H1 (cell line): ENCODE results near the gene DNAJC6. TPM values are rescaled to one million over a fixed set of nuclear protein-coding genes. Genes with fewer than 3 reads are reported as not detected.

Experiments
- CTCF ChIA-PET: fragments of 300-600 bp; sonication (Branson Sonifier 250); formaldehyde crosslinking; loops from one replicate; lab custom pipeline; 2021; ENCODE audit not compliant: partially characterized antibody; lab: Charles Lee
- POLR2A ChIA-PET: fragments of 300-600 bp; sonication (Branson Sonifier 250); formaldehyde crosslinking; loops from one replicate; lab custom pipeline; 2021; ENCODE audit warnings: inconsistent platforms; ENCODE audit not compliant: partially characterized antibody; lab: Charles Lee
- DNase-seq, 2 experiments: peaks; one replicate each; pipeline versions ENCODE4 v3.0.0 to v3.0.0-alpha.2; 2010 to 2022; ENCODE audit warnings: low spot score in 2 of 2, low read depth in 1 of 2, mixed read lengths in 1 of 2
- FAIRE-seq: peaks from 2 replicates; lab custom pipeline; 2011; peaks lifted over from hg19 to GRCh38; lab: Jason Lieb, UNC
- H2AFZ ChIP-seq: 2 replicates; pipeline ENCODE4 v1.8.1; 2012; ENCODE audit warnings: low read length, inconsistent platforms
- H2AK5ac ChIP-seq: 2 replicates; pipeline ENCODE4 v1.6.1; 2013; ENCODE audit warnings: low read depth, low read length
- H2BK120ac ChIP-seq: replicated peaks from 2 replicates; pipeline ENCODE3; 2013; ENCODE audit warnings: low read depth, low read length, inconsistent platforms
- H2BK12ac ChIP-seq: 2 replicates; pipeline ENCODE4 v1.6.1; 2013; ENCODE audit warnings: low read depth, low read length
- H2BK15ac ChIP-seq: 2 replicates; pipeline ENCODE4 v1.6.1; 2013; ENCODE audit warnings: low read length
- H2BK20ac ChIP-seq: 2 replicates; pipeline ENCODE4 v1.6.1; 2013; ENCODE audit warnings: low read length
- H2BK5ac ChIP-seq: 2 replicates; pipeline ENCODE4 v1.6.1; 2013; ENCODE audit warnings: low read depth, low read length
- H3K14ac ChIP-seq: 2 replicates; pipeline ENCODE4 v1.6.1; 2013; ENCODE audit warnings: inconsistent platforms; ENCODE audit not compliant: insufficient read length
- H3K18ac ChIP-seq: 2 replicates; pipeline ENCODE4 v1.6.1; 2013; ENCODE audit warnings: low read length; ENCODE audit errors: extremely low read depth
- H3K23ac ChIP-seq: 2 replicates; pipeline ENCODE4 v1.6.1; 2013; ENCODE audit warnings: inconsistent platforms; ENCODE audit not compliant: insufficient read length
- H3K23me2 ChIP-seq: 2 replicates; pipeline ENCODE4 v1.6.1; 2013; ENCODE audit warnings: low read depth, low read length
- H3K27ac ChIP-seq: 2 replicates; pipeline ENCODE4 v1.6.1; 2011; ENCODE audit warnings: low read depth, low read length, inconsistent platforms
- H3K27me3 ChIP-seq, 4 experiments: replicated peaks in 1 of 4; 1 replicate in 1 of 4; 2 replicates in 3 of 4; pipeline versions ENCODE4 v1.6.1 to v1.8.1; 2011 to 2013; ENCODE audit warnings: low read length in 3 of 4, mild to moderate bottlenecking in 3 of 4, inconsistent platforms in 2 of 4, mixed read lengths in 2 of 4, moderate library complexity in 1 of 4; ENCODE audit not compliant: control insufficient read depth in 3 of 4, insufficient read depth in 3 of 4; ENCODE audit errors: extremely low read depth in 1 of 4
- H3K36me3 ChIP-seq, 4 experiments: 2 replicates each; pipeline versions ENCODE4 v1.6.1 to v1.8.1; 2011 to 2013; ENCODE audit warnings: mild to moderate bottlenecking in 4 of 4, low read length in 3 of 4, moderate library complexity in 2 of 4, control low read depth in 1 of 4, inconsistent platforms in 1 of 4; ENCODE audit not compliant: insufficient read depth in 4 of 4, control insufficient read depth in 2 of 4
- H3K4ac ChIP-seq: replicated peaks from 2 replicates; pipeline ENCODE3; 2013; ENCODE audit warnings: low read length, low read depth, mixed read lengths, inconsistent platforms; ENCODE audit not compliant: insufficient read length
- H3K4me1 ChIP-seq, 4 experiments: replicated peaks in 1 of 4; 1 replicate in 1 of 4; 2 replicates in 3 of 4; pipeline versions ENCODE4 v1.6.1 to v1.8.1; 2011 to 2013; ENCODE audit warnings: low read length in 3 of 4, inconsistent platforms in 2 of 4, mixed read lengths in 1 of 4; ENCODE audit not compliant: insufficient read depth in 4 of 4, control insufficient read depth in 3 of 4
- H3K4me2 ChIP-seq, 2 experiments: 2 replicates each; pipeline versions ENCODE4 v1.6.1 to v1.8.1; 2011 to 2013; ENCODE audit warnings: low read depth in 2 of 2, low read length in 2 of 2, control low read depth in 1 of 2, inconsistent platforms in 1 of 2, mild to moderate bottlenecking in 1 of 2; ENCODE audit not compliant: insufficient read depth in 1 of 2
- H3K4me3 ChIP-seq, 4 experiments: fragments of 200-600, 300-600 bp in 1 of 4; sonication (generic), shearing (Covaris generic), sonication (Bioruptor Twin) in 1 of 4; 2 replicates each; pipeline versions ENCODE4 v1.5.1 to v1.8.1; 2011 to 2016; ENCODE audit warnings: low read length in 4 of 4, low read depth in 3 of 4, control low read depth in 2 of 4, inconsistent platforms in 2 of 4, mild to moderate bottlenecking in 2 of 4, mixed read lengths in 1 of 4, moderate library complexity in 1 of 4; ENCODE audit not compliant: insufficient read depth in 2 of 4; ENCODE audit errors: extremely low read depth in 1 of 4
- H3K56ac ChIP-seq: replicated peaks from 2 replicates; pipeline ENCODE3; 2013; ENCODE audit warnings: low read depth, mild to moderate bottlenecking, mixed read lengths, low read length, inconsistent platforms; ENCODE audit not compliant: insufficient read length
- H3K79me1 ChIP-seq: 2 replicates; pipeline ENCODE4 v1.6.1; 2013; ENCODE audit warnings: low read depth, low read length, control low read depth
- H3K79me2 ChIP-seq, 2 experiments: 2 replicates each; pipeline versions ENCODE4 v1.6.1 to v1.8.1; 2012 to 2013; ENCODE audit warnings: low read length in 2 of 2, mild to moderate bottlenecking in 2 of 2, inconsistent platforms in 1 of 2; ENCODE audit not compliant: insufficient read depth in 2 of 2, control insufficient read depth in 1 of 2
- H3K9ac ChIP-seq, 4 experiments: replicated peaks in 1 of 4; 1 replicate in 1 of 4; 2 replicates in 3 of 4; pipeline versions ENCODE4 v1.6.1 to v1.8.1; 2011 to 2013; ENCODE audit warnings: low read depth in 3 of 4, low read length in 3 of 4, control low read depth in 2 of 4, mild to moderate bottlenecking in 2 of 4, moderate library complexity in 2 of 4, inconsistent platforms in 1 of 4; ENCODE audit errors: extremely low read depth in 1 of 4
- H3K9me3 ChIP-seq, 2 experiments: 2 replicates each; pipeline versions ENCODE4 v1.6.1 to v1.8.1; 2012 to 2013; ENCODE audit warnings: mild to moderate bottlenecking in 2 of 2, moderate library complexity in 2 of 2, control low read depth in 1 of 2, inconsistent platforms in 1 of 2, low read depth in 1 of 2, low read length in 1 of 2, mixed read lengths in 1 of 2; ENCODE audit not compliant: insufficient read depth in 2 of 2
- H4K20me1 ChIP-seq, 2 experiments: replicated peaks in 1 of 2; 2 replicates each; pipeline versions ENCODE3 to v1.8.1; 2011 to 2013; ENCODE audit warnings: inconsistent platforms in 2 of 2, low read length in 2 of 2, mild to moderate bottlenecking in 1 of 2; ENCODE audit not compliant: insufficient read depth in 2 of 2, control insufficient read depth in 1 of 2
- H4K5ac ChIP-seq: 2 replicates; pipeline ENCODE4 v1.6.1; 2013; ENCODE audit warnings: low read length, low read depth, mixed read lengths, inconsistent platforms; ENCODE audit not compliant: insufficient read length
- H4K8ac ChIP-seq: 2 replicates; pipeline ENCODE4 v1.8.0; 2013; ENCODE audit warnings: mild to moderate bottlenecking, moderate library complexity, low read length, inconsistent platforms; ENCODE audit not compliant: insufficient read depth; ENCODE audit errors: extremely low read depth
- H4K91ac ChIP-seq: replicated peaks from 2 replicates; pipeline ENCODE3; 2013; ENCODE audit warnings: low read length, mixed read lengths, inconsistent platforms; ENCODE audit not compliant: insufficient read length
- ASH2L ChIP-seq: fragments of 200-600, 300-600 bp; sonication (generic); IDR thresholded peaks from one replicate; pipeline ENCODE4 v1.7.1; 2017; ENCODE audit warnings: low read length
- CTCF ChIP-seq, 3 experiments: IDR thresholded peaks; 1 replicate in 2 of 3; 2 replicates in 1 of 3; pipeline versions ENCODE4 v1.5.1 to v1.6.1; 2011; ENCODE audit warnings: low read length in 3 of 3, mild to moderate bottlenecking in 3 of 3, inconsistent platforms in 2 of 3, low read depth in 1 of 3, moderate library complexity in 1 of 3; ENCODE audit not compliant: insufficient read depth in 1 of 3; ENCODE audit errors: control extremely low read depth in 1 of 3
- E2F6 ChIP-seq: IDR thresholded peaks from 2 replicates; pipeline ENCODE4 v1.6.1; 2012; ENCODE audit warnings: inconsistent platforms
- EGR1 ChIP-seq: IDR thresholded peaks from 2 replicates; pipeline ENCODE4 v1.6.1; 2011; ENCODE audit warnings: low read depth, low read length, borderline replicate concordance
- FOSL1 ChIP-seq: IDR thresholded peaks from 2 replicates; pipeline ENCODE4 v1.6.1; 2011; ENCODE audit warnings: mild to moderate bottlenecking, low read depth, low read length, moderate library complexity; ENCODE audit not compliant: insufficient read depth
- HDAC6 ChIP-seq: IDR thresholded peaks from one replicate; pipeline ENCODE4 v1.7.1; 2012; ENCODE audit warnings: low read depth, mild to moderate bottlenecking, inconsistent platforms, low read length, moderate library complexity
- JUND ChIP-seq: IDR thresholded peaks from 2 replicates; pipeline ENCODE4 v1.6.1; 2011; ENCODE audit warnings: mild to moderate bottlenecking, improper control_type of control experiment, low read length
- MAX ChIP-seq: IDR thresholded peaks from 2 replicates; pipeline ENCODE4 v1.6.1; 2012; ENCODE audit warnings: inconsistent platforms
- RNF2 ChIP-seq: fragments of 200-900, 300-1000 bp; sonication (generic); IDR thresholded peaks from 2 replicates; pipeline ENCODE4 v1.7.1; 2016; ENCODE audit warnings: borderline replicate concordance, low read depth, mild to moderate bottlenecking, antibody characterized with exemption, low read length; ENCODE audit not compliant: poor library complexity, severe bottlenecking; ENCODE audit errors: missing control alignments
- SP4 ChIP-seq: IDR thresholded peaks from 2 replicates; pipeline ENCODE4 v1.6.1; 2012; ENCODE audit warnings: low read length, inconsistent platforms
- TAF7 ChIP-seq: optimal IDR thresholded peaks from 2 replicates; pipeline ENCODE3; 2011; ENCODE audit warnings: low read depth, mild to moderate bottlenecking, inconsistent platforms, low read length, moderate library complexity, borderline replicate concordance
- TBP ChIP-seq: IDR thresholded peaks from 2 replicates; pipeline ENCODE4 v1.6.1; 2011; ENCODE audit warnings: low read depth, low read length, improper control_type of control experiment
- polyA plus RNA-seq, 7 experiments: library from polyadenylated mRNA; depleted of rRNA in 3 of 7; stranded (reverse) in 5 of 7; unstranded in 2 of 7; fragments of >200 nt in 5 of 7; fragments of 200-250 nt in 2 of 7; gene quantifications; 1 replicate in 5 of 7; 2 replicates in 1 of 7; 4 replicates in 1 of 7; pipeline versions ENCODE4 v1.2.1 to v1.2.3, GENCODE V29; 2011 to 2013; ENCODE audit warnings: missing spikeins in 2 of 7, mixed read lengths in 2 of 7
- total RNA-seq: library from RNA; stranded (reverse); fragmentation: NEBNext Ultra II Directional; extraction: Animal tissue kit (Norgen Biotek cat#: 25700); gene quantifications from 2 replicates; pipeline ENCODE4 v1.2.1, GENCODE V29; 2021

Gene DNAJC6
- total and polyA plus RNA-seq, 2 of the 8 experiments (the other 6 are each of a cell fraction or from before 2014, with no cell fraction given), result 1.6 to 3.0 TPM

GRCh38 chr1:65289449-65289848, 19.9 kb upstream of the DNAJC6 start:
- H2AFZ ChIP-seq, result no peak overlapping the region
- no peak overlapping the region for H3K27ac ChIP-seq
- no peak overlapping the region for H3K18ac ChIP-seq
- ChIA-PET CTCF (no interaction called here), POLR2A (no interaction called here)
- H2AK5ac ChIP-seq, result no peak overlapping the region
- H3K79me1 ChIP-seq, result no peaks in the 10 kb centered on the region
- H3K14ac ChIP-seq, result no peak overlapping the region
- no peaks in the 10 kb centered on the region for H3K9me3 ChIP-seq
- no peak overlapping the region for H3K4me2 ChIP-seq
- H2BK5ac ChIP-seq, result no peak overlapping the region
- H4K91ac ChIP-seq, result no peak overlapping the region
- no peak overlapping the region for H3K56ac ChIP-seq
- H3K36me3 ChIP-seq, result no peaks in the 10 kb centered on the region
- H3K4ac ChIP-seq, result no peak overlapping the region
- no peak overlapping the region for H2BK15ac ChIP-seq
- no peak overlapping the region for H3K4me3 ChIP-seq
- FAIRE-seq (no peak), DNase-seq (no peak)
- H4K5ac ChIP-seq, result no peak overlapping the region
- no peaks in the 10 kb centered on the region for H3K23me2 ChIP-seq
- H2BK20ac ChIP-seq, result no peak overlapping the region
- H3K4me1 ChIP-seq, result peaks cover 0 to 4% (median under 1%) of the 10 kb centered on the region in 4 experiments; a peak in 1 of 7 replicates
- no peak overlapping the region for H2BK12ac ChIP-seq
- no peak overlapping the region for H2BK120ac ChIP-seq
- H4K20me1 ChIP-seq, result no peaks in the 10 kb centered on the region
- no peaks in the 10 kb centered on the region for H3K79me2 ChIP-seq
- H3K27me3 ChIP-seq, result no peaks in the 10 kb centered on the region
- H3K9ac ChIP-seq, result no peak overlapping the region
- no peak overlapping the region for H3K23ac ChIP-seq
- H4K8ac ChIP-seq, result no peak overlapping the region
- TF ChIP-seq E2F6 (no peak), JUND (no peak), CTCF (IDR thresholded peaks at IDR 0.05; ENCODE audit: control extremely low read depth in 1 of 3, insufficient read depth in 1 of 3, low read depth in 1 of 3, low read length in 3 of 3) (no peak), TBP (no peak), HDAC6 (no peak), MAX (no peak), TAF7 (no peak), EGR1 (no peak), FOSL1 (no peak), SP4 (no peak), RNF2 (no peak), ASH2L (no peak)
